Measurements from ENCODE around the gene RGP1. TPM values are rescaled to one million over a fixed set of nuclear protein-coding genes. Genes with fewer than 3 reads are reported as not detected.

Gene RGP1
- total RNA-seq, 4 donors from 2014 or later: 11.6 to 21.7 (median 13.8) TPM

- no peak for TF ChIP-seq CTCF (IDR thresholded peaks at IDR 0.05; ENCODE audit: low read depth)
Observed at GRCh38 chr9:35731415-35732184, 17.5 kb upstream of the RGP1 start.

GRCh38 chr9:35732185-35732799 lies 16.8 kb upstream of the RGP1 start, which contains the start of the genes CREB3 and TLN1:
Gene CREB3 (plus strand): TSS chr9:35732666. CDS start chr9:35732773, 107 bp downstream.
Gene TLN1 (minus strand): TSS chr9:35732195. CDS start chr9:35725694, 6,501 bp downstream.
- TF ChIP-seq CTCF (IDR thresholded peaks at IDR 0.05; ENCODE audit: low read depth): no peak

GRCh38 chr9:35732800-35733541 lies 16.1 kb upstream of the RGP1 start:
- TF ChIP-seq CTCF (IDR thresholded peaks at IDR 0.05; ENCODE audit: low read depth): no peak

GRCh38 chr9:35734096-35734495 lies 15.0 kb upstream of the RGP1 start:
- TF ChIP-seq CTCF (IDR thresholded peaks at IDR 0.05; ENCODE audit: low read depth): no peak

GRCh38 chr9:35736201-35736633 lies 12.9 kb upstream of the RGP1 start:
- no peak for TF ChIP-seq CTCF (IDR thresholded peaks at IDR 0.05; ENCODE audit: low read depth)

GRCh38 chr9:35737143-35737542 lies 11.9 kb upstream of the RGP1 start:
- no peak for TF ChIP-seq CTCF (IDR thresholded peaks at IDR 0.05; ENCODE audit: low read depth)

GRCh38 chr9:35738186-35738585 lies 10.9 kb upstream of the RGP1 start:
- no peak for TF ChIP-seq CTCF (IDR thresholded peaks at IDR 0.05; ENCODE audit: low read depth)

Measured in subcutaneous adipose tissue (tissue), 4 donors.